BJ (cell line): ENCODE results near the gene ACOT9. TPM values are rescaled to one million over a fixed set of nuclear protein-coding genes. Genes with fewer than 3 reads are reported as not detected.

ENCODE experiments used
- CTCF ChIA-PET: fragments of 350-600 bp; formaldehyde crosslinking; extraction: SDS; loops from one replicate; lab custom pipeline; 2021; ENCODE audit warnings: antibody characterized with exemption, inconsistent platforms; lab: Yijun Ruan, JAX
- POLR2A ChIA-PET: fragments of 300-600 bp; sonication (Branson Sonifier 250); formaldehyde crosslinking; extraction: SDS; loops from one replicate; lab custom pipeline; 2021; ENCODE audit warnings: antibody characterized with exemption; lab: Charles Lee
- DNase-seq: peaks from one replicate; pipeline ENCODE4 v3.0.0-alpha.2; 2011; ENCODE audit warnings: low read depth
- H3K27me3 ChIP-seq: 2 replicates; pipeline ENCODE4 v1.6.0; 2011; ENCODE audit warnings: low read length; ENCODE audit not compliant: control insufficient read depth, insufficient read depth
- H3K36me3 ChIP-seq: 2 replicates; pipeline ENCODE4 v1.5.1; 2011; ENCODE audit warnings: low read length; ENCODE audit not compliant: control insufficient read depth, insufficient read depth
- H3K4me3 ChIP-seq: 2 replicates; pipeline ENCODE4 v1.5.1; 2011; ENCODE audit warnings: low read depth, mild to moderate bottlenecking, control low read depth, low read length
- polyA plus RNA-seq: library from polyadenylated mRNA; depleted of rRNA; stranded (reverse); fragments of >200 nt; gene quantifications from 2 replicates; pipeline ENCODE4 v1.2.3, GENCODE V29; 2011; rRNA removed
- small RNA-seq: library from RNA; depleted of rRNA; stranded (forward); fragments of <200 nt; gene quantifications from one replicate; pipeline ENCODE3, GENCODE V24; 2012; ENCODE audit warnings: low replicate concordance, low read depth; ENCODE audit not compliant: insufficient read length
- TF ChIP-seq, protein P1 (sequence below): IDR thresholded peaks from 2 replicates; pipeline ENCODE4 v1.5.1; 2011; ENCODE audit warnings: low read depth, mild to moderate bottlenecking, control low read depth, inconsistent platforms, low read length, moderate library complexity; ENCODE audit not compliant: insufficient read depth

The ACOT9 gene
- polyA plus RNA-seq, 1 experiment: 27.7 TPM

- Histone ChIP-seq H3K4me3 (no peak overlapping the region), H3K36me3 (no peaks in the 10 kb centered on the region), H3K27me3 (no peaks in the 10 kb centered on the region)
- TF ChIP-seq, protein P1, sequence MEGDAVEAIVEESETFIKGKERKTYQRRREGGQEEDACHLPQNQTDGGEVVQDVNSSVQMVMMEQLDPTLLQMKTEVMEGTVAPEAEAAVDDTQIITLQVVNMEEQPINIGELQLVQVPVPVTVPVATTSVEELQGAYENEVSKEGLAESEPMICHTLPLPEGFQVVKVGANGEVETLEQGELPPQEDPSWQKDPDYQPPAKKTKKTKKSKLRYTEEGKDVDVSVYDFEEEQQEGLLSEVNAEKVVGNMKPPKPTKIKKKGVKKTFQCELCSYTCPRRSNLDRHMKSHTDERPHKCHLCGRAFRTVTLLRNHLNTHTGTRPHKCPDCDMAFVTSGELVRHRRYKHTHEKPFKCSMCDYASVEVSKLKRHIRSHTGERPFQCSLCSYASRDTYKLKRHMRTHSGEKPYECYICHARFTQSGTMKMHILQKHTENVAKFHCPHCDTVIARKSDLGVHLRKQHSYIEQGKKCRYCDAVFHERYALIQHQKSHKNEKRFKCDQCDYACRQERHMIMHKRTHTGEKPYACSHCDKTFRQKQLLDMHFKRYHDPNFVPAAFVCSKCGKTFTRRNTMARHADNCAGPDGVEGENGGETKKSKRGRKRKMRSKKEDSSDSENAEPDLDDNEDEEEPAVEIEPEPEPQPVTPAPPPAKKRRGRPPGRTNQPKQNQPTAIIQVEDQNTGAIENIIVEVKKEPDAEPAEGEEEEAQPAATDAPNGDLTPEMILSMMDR: no peak
- no peak for DNase-seq
- POLR2A ChIA-PET: no interaction called here
- CTCF ChIA-PET: no interaction called here
Measured at GRCh38 chrX:23659339-23659738, 83.7 kb downstream of the ACOT9 start.

GRCh38 chrX:23656684-23657083, 86.4 kb downstream of the ACOT9 start:
- POLR2A ChIA-PET: no interaction called here
- TF ChIP-seq, protein P1: no peak

DNA sequence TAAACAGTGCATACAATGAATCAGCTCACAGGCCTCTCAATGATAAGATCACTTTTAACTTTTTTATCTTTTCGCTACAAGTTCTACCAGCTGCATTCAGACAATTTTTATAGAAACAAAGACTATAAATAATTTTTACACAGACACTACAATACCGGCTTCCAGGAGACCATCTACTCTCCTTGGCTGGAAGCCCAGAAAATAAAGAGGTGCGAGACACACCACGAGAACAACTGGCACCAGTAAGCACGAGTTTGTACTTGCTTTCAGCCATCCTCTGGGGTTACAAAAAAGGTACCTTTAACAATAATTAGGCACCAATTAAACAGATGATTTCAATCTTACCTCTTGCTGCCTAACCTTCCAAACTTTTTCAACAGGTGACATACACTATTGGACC, 87.0 kb downstream of the ACOT9 start:
- CTCF ChIA-PET: no interaction called here
- no peaks in the 10 kb centered on the region for H3K27me3 ChIP-seq
- H3K36me3 ChIP-seq: no peaks in the 10 kb centered on the region
- POLR2A ChIA-PET: no interaction called here
- DNase-seq: no peak
- no peak overlapping the region for H3K4me3 ChIP-seq
- TF ChIP-seq, protein P1: no peak

More at GRCh38 chrX:23656684-23657083, 86.4 kb downstream of the ACOT9 start:
- Histone ChIP-seq H3K27me3 (no peaks in the 10 kb centered on the region), H3K36me3 (no peaks in the 10 kb centered on the region), H3K4me3 (no peak overlapping the region)
- peak; percentile 26 for DNase-seq
- CTCF ChIA-PET: no interaction called here

Small RNAs within 50 kb of the gene (small RNA-seq; reads per million reads assigned to genes)
- not detected for gene RF00019

Other genes with a start within 250 kb of the ACOT9 start
- gene PRDX4, start 75.8 kb downstream of the ACOT9 start, polyA plus RNA-seq: 168 and 260 TPM in 2 replicates
- gene SAT1, start 39.9 kb upstream of the ACOT9 start, polyA plus RNA-seq: 46.1 and 76.0 TPM in 2 replicates
- gene APOO, start 164.7 kb upstream of the ACOT9 start, polyA plus RNA-seq: 6.6 and 10.0 TPM in 2 replicates
- gene CXorf58, start 164.7 kb upstream of the ACOT9 start, polyA plus RNA-seq: not detected in 2 replicates